ENCODE data around the gene TMEM255B.

Gene TMEM255B

GRCh38 chr13:113862191-113862930 lies 103.3 kb downstream of the TMEM255B start:
- DNase-seq (ENCODE audit: low spot score): no peak

GRCh38 chr13:113862931-113863523 lies 104.0 kb downstream of the TMEM255B start:
- DNase-seq (ENCODE audit: low spot score): no peak

GRCh38 chr13:113863524-113864272 lies 104.7 kb downstream of the TMEM255B start, which contains the start of gene GAS6:
Gene GAS6, minus strand, starts transcription at chr13:113864076. Its CDS starts 156 bp downstream, at chr13:113863920.
- DNase-seq (ENCODE audit: low spot score): no peak

GRCh38 chr13:113864273-113864890 lies 105.4 kb downstream of the TMEM255B start:
- DNase-seq (ENCODE audit: low spot score): no peak

GRCh38 chr13:113865427-113865826 lies 106.4 kb downstream of the TMEM255B start:
- DNase-seq (ENCODE audit: low spot score): no peak
